ENCODE data around the gene IFIT1.

DNA sequence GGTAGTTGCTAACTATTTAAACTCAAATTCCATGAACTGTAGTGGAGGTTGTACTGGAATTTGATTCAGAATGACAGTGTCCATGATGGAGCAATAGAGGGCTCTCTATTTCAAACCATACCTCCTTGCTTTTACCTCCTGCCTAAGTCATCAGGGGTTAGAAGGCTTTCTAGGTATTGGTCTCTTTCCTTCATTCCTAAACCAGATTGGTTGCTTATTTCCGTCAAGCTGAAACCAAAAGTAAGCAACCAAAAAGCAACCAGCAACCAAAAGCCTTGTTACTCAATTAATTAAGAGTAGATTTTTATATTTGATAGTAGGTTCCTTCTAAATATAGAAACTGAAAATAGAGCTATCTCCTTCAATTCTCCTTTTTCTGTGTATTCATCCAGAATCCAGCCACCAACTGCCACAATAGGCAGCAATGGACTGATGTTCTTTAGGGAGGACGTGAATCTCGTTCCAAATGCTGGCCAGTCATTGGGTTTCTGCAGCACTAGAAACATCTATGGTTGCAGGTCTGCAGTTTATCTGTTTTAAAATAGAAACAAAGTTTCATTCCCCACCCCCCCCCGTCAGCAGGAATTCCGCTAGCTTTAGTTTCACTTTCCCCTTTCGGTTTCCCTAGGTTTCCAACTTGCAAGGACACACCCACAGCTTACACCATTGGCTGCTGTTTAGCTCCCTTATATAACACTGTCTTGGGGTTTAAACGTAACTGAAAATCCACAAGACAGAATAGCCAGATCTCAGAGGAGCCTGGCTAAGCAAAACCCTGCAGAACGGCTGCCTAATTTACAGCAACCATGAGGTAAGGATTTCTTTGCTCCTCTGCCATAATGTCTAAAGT, at the start of gene IFIT1:
- TF ChIP-seq, protein P1, sequence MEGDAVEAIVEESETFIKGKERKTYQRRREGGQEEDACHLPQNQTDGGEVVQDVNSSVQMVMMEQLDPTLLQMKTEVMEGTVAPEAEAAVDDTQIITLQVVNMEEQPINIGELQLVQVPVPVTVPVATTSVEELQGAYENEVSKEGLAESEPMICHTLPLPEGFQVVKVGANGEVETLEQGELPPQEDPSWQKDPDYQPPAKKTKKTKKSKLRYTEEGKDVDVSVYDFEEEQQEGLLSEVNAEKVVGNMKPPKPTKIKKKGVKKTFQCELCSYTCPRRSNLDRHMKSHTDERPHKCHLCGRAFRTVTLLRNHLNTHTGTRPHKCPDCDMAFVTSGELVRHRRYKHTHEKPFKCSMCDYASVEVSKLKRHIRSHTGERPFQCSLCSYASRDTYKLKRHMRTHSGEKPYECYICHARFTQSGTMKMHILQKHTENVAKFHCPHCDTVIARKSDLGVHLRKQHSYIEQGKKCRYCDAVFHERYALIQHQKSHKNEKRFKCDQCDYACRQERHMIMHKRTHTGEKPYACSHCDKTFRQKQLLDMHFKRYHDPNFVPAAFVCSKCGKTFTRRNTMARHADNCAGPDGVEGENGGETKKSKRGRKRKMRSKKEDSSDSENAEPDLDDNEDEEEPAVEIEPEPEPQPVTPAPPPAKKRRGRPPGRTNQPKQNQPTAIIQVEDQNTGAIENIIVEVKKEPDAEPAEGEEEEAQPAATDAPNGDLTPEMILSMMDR (IDR thresholded peaks at IDR 0.05) = no peak
- peak; percentile 44 to 64 for TF ChIP-seq POLR2A (IDR thresholded peaks at IDR 0.05)

All from uterus (tissue), 2 donors.